ENCODE data around the gene OR2AJ1.

The OR2AJ1 gene

DNA sequence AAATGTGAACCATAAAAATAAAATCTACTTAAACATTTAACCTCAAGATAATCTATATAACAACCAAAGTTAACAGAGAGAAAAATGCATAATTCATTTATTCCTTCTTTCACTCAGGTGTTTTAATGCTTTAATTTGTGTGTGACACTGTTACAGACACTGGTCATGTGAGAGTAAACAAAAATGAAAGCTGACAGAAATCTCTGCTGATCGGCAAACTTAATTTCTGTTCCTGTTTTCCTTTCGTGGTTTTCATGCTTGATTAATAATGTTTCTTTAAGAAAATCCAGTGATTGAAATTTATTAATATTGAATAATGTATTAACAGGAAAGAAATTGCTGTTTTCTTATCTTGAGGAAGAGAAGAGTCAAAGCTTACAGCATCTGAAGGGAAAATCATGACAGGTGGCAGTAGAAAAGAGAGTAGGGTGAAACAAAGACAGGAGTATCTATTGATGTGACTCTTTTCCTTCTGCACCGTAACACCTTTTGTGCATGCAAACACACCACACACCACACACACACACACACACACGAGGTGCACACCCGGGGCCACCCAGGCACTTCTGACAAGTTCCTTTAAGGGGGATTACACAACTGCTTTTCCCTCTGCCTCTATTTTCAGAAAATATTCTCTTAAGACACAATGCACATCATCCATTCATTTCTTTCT is 42.0 kb downstream of the OR2AJ1 start:
- Histone ChIP-seq H3K4me2 (ENCODE audit: insufficient read depth, low read length, poor library complexity, severe bottlenecking) (no peak overlapping the region), H3K27me3 (ENCODE audit: control insufficient read depth in 3 of 3, insufficient read depth in 3 of 3, low read depth in 1 of 3, low read length in 3 of 3) (no peaks in the 10 kb centered on the region)

More for the DNA sequence above, 42.0 kb downstream of the OR2AJ1 start:
- Histone ChIP-seq H3K9me3 (replicated peaks in 1 of 2; ENCODE audit: control insufficient read depth in 2 of 2, insufficient read depth in 1 of 2, low read depth in 1 of 2, low read length in 2 of 2) (peaks cover 0 to 14% of the 10 kb centered on the region in 2 donors), H4K91ac (ENCODE audit: low read depth, low read length, poor library complexity) (no peak overlapping the region), H2BK5ac (ENCODE audit: low read length) (no peak overlapping the region), H3K4ac (ENCODE audit: low read length) (no peak overlapping the region), H3K23ac (ENCODE audit: low read depth, low read length, poor library complexity) (no peak overlapping the region), H2BK12ac (ENCODE audit: low read length) (no peak overlapping the region), H3K27ac (replicated peaks; ENCODE audit: low read length) (no peak overlapping the region), H2BK15ac (ENCODE audit: low read length) (no peak overlapping the region), H3K18ac (ENCODE audit: low read length) (no peak overlapping the region), H4K8ac (ENCODE audit: low read depth, low read length) (no peak overlapping the region), H2BK120ac (ENCODE audit: low read depth, low read length) (no peak overlapping the region), H3K36me3 (replicated peaks in 1 of 2; ENCODE audit: control insufficient read depth in 2 of 2, insufficient read depth in 2 of 2, low read length in 2 of 2) (no peaks in the 10 kb centered on the region), H2AK5ac (ENCODE audit: low read depth, low read length) (no peak overlapping the region), H3K4me1 (ENCODE audit: control insufficient read depth in 2 of 2, insufficient read depth in 1 of 2, low read depth in 1 of 2, low read length in 2 of 2) (no peaks in the 10 kb centered on the region), H3K9ac (ENCODE audit: low read depth, low read length, poor library complexity) (no peak overlapping the region), H2AFZ (ENCODE audit: low read length) (no peak overlapping the region), H3K79me1 (ENCODE audit: low read depth, low read length) (no peaks in the 10 kb centered on the region), H3K14ac (ENCODE audit: low read length) (no peak overlapping the region), H3K4me3 (ENCODE audit: low read length in 2 of 2) (no peak overlapping the region)
- DNase-seq (ENCODE audit: low spot score) = no peak
- WGBS, 2 donors (ENCODE audit: extremely low coverage in 2 of 2, insufficient read length in 2 of 2, insufficient replicate concordance in 1 of 2) = no CpG with 5 or more reads among the region's 5 CpGs

Data from neuronal stem cell (in vitro differentiated cells).